CD1c-positive myeloid dendritic cell (primary cell): ENCODE measurements around the gene KANSL1.
"Not testable (repeated sequence)": the region's sequence is repeated elsewhere in the genome, so short reads cannot be mapped to it uniquely, and the experiment has no call there.

Source experiments
- DNase-seq: peaks from one replicate; pipeline ENCODE4 v3.0.0-alpha.2; 2016; ENCODE audit errors: extremely low spot score

The KANSL1 gene

GRCh38 chr17:46138473-46138872 is 54.8 kb downstream of the KANSL1 start:
- DNase-seq = no peak

- no peak for DNase-seq
These were observed 56.4 kb downstream of the KANSL1 start for GRCh38 chr17:46136820-46137219.

GRCh38 chr17:46135879-46136563 is 57.2 kb downstream of the KANSL1 start:
- no peak for DNase-seq

GRCh38 chr17:46135126-46135812 is 58.0 kb downstream of the KANSL1 start:
- no peak for DNase-seq

GRCh38 chr17:46129302-46129701 is 63.9 kb downstream of the KANSL1 start:
- DNase-seq = no peak

GRCh38 chr17:46128453-46128852 is 64.8 kb downstream of the KANSL1 start:
- no peak for DNase-seq

GRCh38 chr17:46127524-46127923 is 65.7 kb downstream of the KANSL1 start:
- DNase-seq = no peak

- no peak for DNase-seq
These were observed 66.4 kb downstream of the KANSL1 start for GRCh38 chr17:46126840-46127239.

- DNase-seq = no peak
These were observed 67.4 kb downstream of the KANSL1 start for GRCh38 chr17:46125831-46126230.

- DNase-seq = no peak
These were observed 68.3 kb downstream of the KANSL1 start for GRCh38 chr17:46124695-46125592.

GRCh38 chr17:46123607-46124006 is 69.6 kb downstream of the KANSL1 start:
- DNase-seq = no peak

- DNase-seq = no peak
These were observed 70.8 kb downstream of the KANSL1 start for GRCh38 chr17:46122486-46122871.

GRCh38 chr17:46121841-46122485 is 71.3 kb downstream of the KANSL1 start:
- DNase-seq = no peak

- no peak for DNase-seq
These were observed 72.0 kb downstream of the KANSL1 start for GRCh38 chr17:46121165-46121764.

GRCh38 chr17:46120537-46120936 is 72.7 kb downstream of the KANSL1 start:
- DNase-seq = no peak

- DNase-seq = no peak
These were observed 73.2 kb downstream of the KANSL1 start for GRCh38 chr17:46120078-46120477.

- DNase-seq = no peak
These were observed 74.3 kb downstream of the KANSL1 start for GRCh38 chr17:46118964-46119363.

- DNase-seq = no peak
These were observed 75.2 kb downstream of the KANSL1 start for GRCh38 chr17:46117850-46118696.

- no peak for DNase-seq
These were observed 76.1 kb downstream of the KANSL1 start for GRCh38 chr17:46117117-46117516.

- no peak for DNase-seq
These were observed 77.5 kb downstream of the KANSL1 start for GRCh38 chr17:46115699-46116098.

- DNase-seq = not testable (repeated sequence)
These were observed 82.0 kb downstream of the KANSL1 start for GRCh38 chr17:46111236-46111635.
